ENCODE results near the gene RAD51B.

DNA sequence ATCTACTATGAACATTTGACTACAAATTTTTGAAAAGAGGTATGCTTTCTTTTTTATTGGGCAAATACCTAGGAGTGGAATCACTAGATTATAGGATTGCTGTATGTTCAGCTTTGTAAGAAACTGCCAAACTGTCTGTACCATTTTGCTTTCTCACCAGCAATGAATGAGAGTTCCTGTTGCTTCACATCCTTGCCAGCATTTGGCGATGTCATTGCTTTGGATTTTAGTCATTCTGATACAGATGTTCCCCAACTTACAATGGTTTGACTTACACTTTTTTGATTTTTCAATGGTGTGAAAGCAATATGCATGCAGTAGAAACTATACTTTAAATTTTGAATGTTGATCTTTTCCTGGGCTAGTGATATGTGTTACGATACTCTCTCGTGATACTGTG, 328.7 kb downstream of the RAD51B start:
- TF ChIP-seq, protein P1, sequence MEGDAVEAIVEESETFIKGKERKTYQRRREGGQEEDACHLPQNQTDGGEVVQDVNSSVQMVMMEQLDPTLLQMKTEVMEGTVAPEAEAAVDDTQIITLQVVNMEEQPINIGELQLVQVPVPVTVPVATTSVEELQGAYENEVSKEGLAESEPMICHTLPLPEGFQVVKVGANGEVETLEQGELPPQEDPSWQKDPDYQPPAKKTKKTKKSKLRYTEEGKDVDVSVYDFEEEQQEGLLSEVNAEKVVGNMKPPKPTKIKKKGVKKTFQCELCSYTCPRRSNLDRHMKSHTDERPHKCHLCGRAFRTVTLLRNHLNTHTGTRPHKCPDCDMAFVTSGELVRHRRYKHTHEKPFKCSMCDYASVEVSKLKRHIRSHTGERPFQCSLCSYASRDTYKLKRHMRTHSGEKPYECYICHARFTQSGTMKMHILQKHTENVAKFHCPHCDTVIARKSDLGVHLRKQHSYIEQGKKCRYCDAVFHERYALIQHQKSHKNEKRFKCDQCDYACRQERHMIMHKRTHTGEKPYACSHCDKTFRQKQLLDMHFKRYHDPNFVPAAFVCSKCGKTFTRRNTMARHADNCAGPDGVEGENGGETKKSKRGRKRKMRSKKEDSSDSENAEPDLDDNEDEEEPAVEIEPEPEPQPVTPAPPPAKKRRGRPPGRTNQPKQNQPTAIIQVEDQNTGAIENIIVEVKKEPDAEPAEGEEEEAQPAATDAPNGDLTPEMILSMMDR (IDR thresholded peaks at IDR 0.05): no peak
- TF ChIP-seq POLR2A (IDR thresholded peaks at IDR 0.05): no peak
